WTC11 (cell line): ENCODE results near the gene TFCP2. TPM values are rescaled to one million over a fixed set of nuclear protein-coding genes. Genes with fewer than 3 reads are reported as not detected.
A peak's percentile ranks its signal among the peaks of the same experiment; 100 is the strongest.
"Not testable (repeated sequence)": the region's sequence is repeated elsewhere in the genome, so short reads cannot be mapped to it uniquely, and the experiment has no call there.

Experiments
- ATAC-seq: fragments of 200-7000 bp; cut with Tn5 transposase; 2 replicates; pipeline ENCODE4 v1.10.0; 2021; ENCODE audit warnings: mild to moderate bottlenecking, moderate library complexity
- CTCF ChIA-PET: fragments of 300-600 bp; sonication (Branson Sonifier 250); formaldehyde crosslinking; loops from one replicate; lab custom pipeline; 2021; ENCODE audit warnings: antibody characterized with exemption; lab: Charles Lee
- POLR2A ChIA-PET: fragments of 350-600 bp; sonication (Branson Sonifier 250); formaldehyde crosslinking; loops from one replicate; lab custom pipeline; 2021; ENCODE audit warnings: antibody characterized with exemption; lab: Charles Lee
- DNase-seq: peaks from one replicate; pipeline ENCODE4 v3.0.0; 2021; ENCODE audit warnings: low spot score
- H3K27ac Mint-ChIP-seq: 2 replicates; pipeline ENCODE4 v1.8.0; 2021; ENCODE audit warnings: mixed read lengths
- H3K27me3 Mint-ChIP-seq: 2 replicates; pipeline ENCODE4 v1.8.0; 2021; ENCODE audit warnings: low read depth, mild to moderate bottlenecking, moderate library complexity, mixed read lengths
- H3K36me3 Mint-ChIP-seq: 2 replicates; pipeline ENCODE4 v1.8.0; 2021; ENCODE audit warnings: mixed read lengths
- H3K4me1 Mint-ChIP-seq: 2 replicates; pipeline ENCODE4 v1.8.0; 2022; ENCODE audit warnings: mixed read lengths
- H3K4me3 Mint-ChIP-seq: 2 replicates; pipeline ENCODE4 v1.8.0; 2021; ENCODE audit warnings: mild to moderate bottlenecking, moderate library complexity, mixed read lengths
- H3K9me3 Mint-ChIP-seq: 2 replicates; pipeline ENCODE4 v1.8.0; 2021; ENCODE audit warnings: mixed read lengths
- ATF1 ChIP-seq: sonication (generic); formaldehyde crosslinking; IDR thresholded peaks from 2 replicates; pipeline ENCODE4 v1.8.1; 2023; ENCODE audit warnings: mild to moderate bottlenecking, moderate library complexity, missing genetic modification reagents
- ATF3 ChIP-seq: sonication (generic); formaldehyde crosslinking; conservative IDR thresholded peaks from 2 replicates; pipeline ENCODE4 v1.8.1; 2022; ENCODE audit warnings: mild to moderate bottlenecking, missing genetic modification reagents
- KAT7 ChIP-seq: sonication (generic); formaldehyde crosslinking; IDR thresholded peaks from 2 replicates; pipeline ENCODE4 v1.8.1; 2023; ENCODE audit warnings: missing genetic modification reagents, mild to moderate bottlenecking, borderline replicate concordance
- SMAD4 ChIP-seq: sonication (generic); formaldehyde crosslinking; IDR thresholded peaks from 2 replicates; pipeline ENCODE4 v1.8.0; 2022; ENCODE audit warnings: mild to moderate bottlenecking, missing genetic modification reagents
- ZNF263 ChIP-seq: sonication (generic); formaldehyde crosslinking; IDR thresholded peaks from 2 replicates; pipeline ENCODE4 v1.8.1; 2022; ENCODE audit warnings: low read depth, mild to moderate bottlenecking, moderate library complexity, missing genetic modification reagents
- ZNF532 ChIP-seq: fragments of 250-450 bp; sonication (Bioruptor Pico); IDR thresholded peaks from 2 replicates; pipeline ENCODE4 v1.9.0; 2021; ENCODE audit warnings: mild to moderate bottlenecking, borderline replicate concordance
- total RNA-seq: library from RNA; stranded (reverse); gene quantifications from 3 replicates; pipeline ENCODE4 v1.2.3, GENCODE V29; 2021
- TF ChIP-seq, protein P1 (sequence below): sonication (generic); formaldehyde crosslinking; IDR thresholded peaks from 2 replicates; pipeline ENCODE4 v1.8.0; 2023; ENCODE audit warnings: mild to moderate bottlenecking, missing genetic modification reagents
- TF ChIP-seq, protein P2 (sequence below): fragments of 250-450 bp; sonication (Bioruptor Pico); conservative IDR thresholded peaks from 2 replicates; pipeline ENCODE4 v1.9.0; 2021; ENCODE audit warnings: mild to moderate bottlenecking
- TF ChIP-seq, protein P3 (sequence below): sonication (generic); formaldehyde crosslinking; IDR thresholded peaks from 2 replicates; pipeline ENCODE4 v1.8.1; 2022; ENCODE audit warnings: mild to moderate bottlenecking, moderate library complexity, missing genetic modification reagents
- TF ChIP-seq, protein P4 (sequence below): fragments of 250-450 bp; sonication (Bioruptor Pico); IDR thresholded peaks from 2 replicates; pipeline ENCODE4 v1.9.0; 2021; ENCODE audit warnings: mild to moderate bottlenecking
- TF ChIP-seq, protein P5 (sequence below): fragments of 250-450 bp; sonication (Bioruptor Pico); IDR thresholded peaks from 2 replicates; pipeline ENCODE4 v1.9.0; 2021; ENCODE audit warnings: mild to moderate bottlenecking

The TFCP2 gene
- total RNA-seq, 1 experiment from 2014 or later = 35.4 TPM

DNA sequence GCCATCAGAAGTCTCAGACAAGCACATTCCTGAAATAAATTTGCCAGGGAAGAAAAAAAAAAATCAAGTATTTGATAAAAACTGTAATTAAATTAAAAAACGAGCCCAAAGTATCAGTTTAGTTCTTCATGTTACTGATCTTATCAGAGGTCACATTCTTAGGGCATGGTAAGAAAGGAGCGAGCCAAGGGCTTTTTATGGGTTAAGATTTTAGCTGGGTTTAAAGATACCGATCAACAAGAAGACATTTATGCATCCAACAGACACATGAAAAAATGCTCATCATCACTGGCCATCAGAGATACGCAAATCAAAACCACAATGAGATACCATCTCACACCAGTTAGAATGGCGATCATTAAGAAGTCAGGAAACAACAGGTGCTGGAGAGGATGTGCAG lies 94.6 kb downstream of the TFCP2 start:
- CTCF ChIA-PET, ATAC-seq, H3K27me3 Mint-ChIP-seq, H3K4me3 Mint-ChIP-seq, POLR2A ChIA-PET, DNase-seq, H3K9me3 Mint-ChIP-seq: not testable (repeated sequence)
- H3K27ac Mint-ChIP-seq = 0 out of 2 replicates have a peak overlapping the region, but pooled peaks have one; percentile 37
- peaks cover 11% of the 10 kb centered on the region for H3K36me3 Mint-ChIP-seq
- peaks cover 17% of the 10 kb centered on the region for H3K4me1 Mint-ChIP-seq

- H3K4me1 Mint-ChIP-seq = peaks cover 17% of the 10 kb centered on the region
- CTCF ChIA-PET = no interaction called here
These were observed 95.0 kb downstream of the TFCP2 start for GRCh38 chr12:51077930-51078329.

More at GRCh38 chr12:51077930-51078329, 95.0 kb downstream of the TFCP2 start:
- H3K4me3 Mint-ChIP-seq = no peak overlapping the region
- 0 out of 2 replicates have a peak, but pooled peaks have one; percentile 17 for ATAC-seq
- peaks cover 15% of the 10 kb centered on the region for H3K36me3 Mint-ChIP-seq
- 0 out of 2 replicates have a peak overlapping the region, but pooled peaks have one; percentile 37 for H3K27ac Mint-ChIP-seq
- POLR2A ChIA-PET = no interaction called here
- no peak for DNase-seq
- no peaks in the 10 kb centered on the region for H3K27me3 Mint-ChIP-seq
- no peaks in the 10 kb centered on the region for H3K9me3 Mint-ChIP-seq
- TF ChIP-seq, protein P1, sequence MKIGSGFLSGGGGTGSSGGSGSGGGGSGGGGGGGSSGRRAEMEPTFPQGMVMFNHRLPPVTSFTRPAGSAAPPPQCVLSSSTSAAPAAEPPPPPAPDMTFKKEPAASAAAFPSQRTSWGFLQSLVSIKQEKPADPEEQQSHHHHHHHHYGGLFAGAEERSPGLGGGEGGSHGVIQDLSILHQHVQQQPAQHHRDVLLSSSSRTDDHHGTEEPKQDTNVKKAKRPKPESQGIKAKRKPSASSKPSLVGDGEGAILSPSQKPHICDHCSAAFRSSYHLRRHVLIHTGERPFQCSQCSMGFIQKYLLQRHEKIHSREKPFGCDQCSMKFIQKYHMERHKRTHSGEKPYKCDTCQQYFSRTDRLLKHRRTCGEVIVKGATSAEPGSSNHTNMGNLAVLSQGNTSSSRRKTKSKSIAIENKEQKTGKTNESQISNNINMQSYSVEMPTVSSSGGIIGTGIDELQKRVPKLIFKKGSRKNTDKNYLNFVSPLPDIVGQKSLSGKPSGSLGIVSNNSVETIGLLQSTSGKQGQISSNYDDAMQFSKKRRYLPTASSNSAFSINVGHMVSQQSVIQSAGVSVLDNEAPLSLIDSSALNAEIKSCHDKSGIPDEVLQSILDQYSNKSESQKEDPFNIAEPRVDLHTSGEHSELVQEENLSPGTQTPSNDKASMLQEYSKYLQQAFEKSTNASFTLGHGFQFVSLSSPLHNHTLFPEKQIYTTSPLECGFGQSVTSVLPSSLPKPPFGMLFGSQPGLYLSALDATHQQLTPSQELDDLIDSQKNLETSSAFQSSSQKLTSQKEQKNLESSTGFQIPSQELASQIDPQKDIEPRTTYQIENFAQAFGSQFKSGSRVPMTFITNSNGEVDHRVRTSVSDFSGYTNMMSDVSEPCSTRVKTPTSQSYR = no peak
- no peak for TF ChIP-seq ATF1
- TF ChIP-seq KAT7 (CRISPR knock-in tag) = no peak
- no peak for TF ChIP-seq ZNF263 (CRISPR knock-in tag)
- TF ChIP-seq, protein P2, sequence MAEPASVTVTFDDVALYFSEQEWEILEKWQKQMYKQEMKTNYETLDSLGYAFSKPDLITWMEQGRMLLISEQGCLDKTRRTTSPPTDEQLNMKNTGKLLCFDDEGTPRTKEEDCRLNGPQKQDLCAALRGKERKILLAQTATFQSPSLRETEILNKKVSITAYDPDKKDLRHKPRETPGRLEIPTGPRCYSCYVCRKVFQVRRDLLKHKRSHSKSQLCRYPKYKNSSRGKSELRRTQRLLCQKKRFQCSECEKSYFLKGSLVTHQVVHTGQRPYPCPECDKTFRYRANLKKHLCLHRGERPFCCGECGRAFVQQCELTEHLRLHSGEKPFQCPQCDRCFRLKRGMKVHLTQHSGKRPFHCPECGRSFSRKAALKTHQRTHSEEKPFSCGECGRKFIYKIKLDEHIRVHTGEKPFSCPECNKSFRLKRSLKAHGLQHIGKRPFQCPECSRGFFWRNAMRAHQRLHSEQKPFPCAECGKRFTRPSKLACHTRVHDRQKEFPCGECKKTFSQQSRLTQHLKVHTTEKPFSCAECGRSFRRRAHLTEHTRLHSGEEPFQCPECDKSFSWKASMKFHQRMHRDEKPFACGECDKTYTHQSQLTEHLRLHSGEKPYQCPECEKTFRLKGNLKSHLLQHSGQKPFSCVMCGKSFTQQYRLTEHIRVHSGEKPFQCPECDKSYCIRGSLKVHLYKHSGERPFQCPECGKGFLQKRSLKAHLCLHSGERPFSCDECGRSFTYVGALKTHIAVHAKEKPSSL (CRISPR knock-in tag) = no peak
- TF ChIP-seq ATF3 (CRISPR knock-in tag) = no peak
- TF ChIP-seq SMAD4 (CRISPR knock-in tag) = no peak
- TF ChIP-seq, protein P3, sequence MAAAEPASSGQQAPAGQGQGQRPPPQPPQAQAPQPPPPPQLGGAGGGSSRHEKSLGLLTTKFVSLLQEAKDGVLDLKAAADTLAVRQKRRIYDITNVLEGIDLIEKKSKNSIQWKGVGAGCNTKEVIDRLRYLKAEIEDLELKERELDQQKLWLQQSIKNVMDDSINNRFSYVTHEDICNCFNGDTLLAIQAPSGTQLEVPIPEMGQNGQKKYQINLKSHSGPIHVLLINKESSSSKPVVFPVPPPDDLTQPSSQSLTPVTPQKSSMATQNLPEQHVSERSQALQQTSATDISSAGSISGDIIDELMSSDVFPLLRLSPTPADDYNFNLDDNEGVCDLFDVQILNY (CRISPR knock-in tag) = no peak
- TF ChIP-seq, protein P4, sequence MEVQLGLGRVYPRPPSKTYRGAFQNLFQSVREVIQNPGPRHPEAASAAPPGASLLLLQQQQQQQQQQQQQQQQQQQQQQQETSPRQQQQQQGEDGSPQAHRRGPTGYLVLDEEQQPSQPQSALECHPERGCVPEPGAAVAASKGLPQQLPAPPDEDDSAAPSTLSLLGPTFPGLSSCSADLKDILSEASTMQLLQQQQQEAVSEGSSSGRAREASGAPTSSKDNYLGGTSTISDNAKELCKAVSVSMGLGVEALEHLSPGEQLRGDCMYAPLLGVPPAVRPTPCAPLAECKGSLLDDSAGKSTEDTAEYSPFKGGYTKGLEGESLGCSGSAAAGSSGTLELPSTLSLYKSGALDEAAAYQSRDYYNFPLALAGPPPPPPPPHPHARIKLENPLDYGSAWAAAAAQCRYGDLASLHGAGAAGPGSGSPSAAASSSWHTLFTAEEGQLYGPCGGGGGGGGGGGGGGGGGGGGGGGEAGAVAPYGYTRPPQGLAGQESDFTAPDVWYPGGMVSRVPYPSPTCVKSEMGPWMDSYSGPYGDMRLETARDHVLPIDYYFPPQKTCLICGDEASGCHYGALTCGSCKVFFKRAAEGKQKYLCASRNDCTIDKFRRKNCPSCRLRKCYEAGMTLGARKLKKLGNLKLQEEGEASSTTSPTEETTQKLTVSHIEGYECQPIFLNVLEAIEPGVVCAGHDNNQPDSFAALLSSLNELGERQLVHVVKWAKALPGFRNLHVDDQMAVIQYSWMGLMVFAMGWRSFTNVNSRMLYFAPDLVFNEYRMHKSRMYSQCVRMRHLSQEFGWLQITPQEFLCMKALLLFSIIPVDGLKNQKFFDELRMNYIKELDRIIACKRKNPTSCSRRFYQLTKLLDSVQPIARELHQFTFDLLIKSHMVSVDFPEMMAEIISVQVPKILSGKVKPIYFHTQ (CRISPR knock-in tag) = no peak
- TF ChIP-seq, protein P5, sequence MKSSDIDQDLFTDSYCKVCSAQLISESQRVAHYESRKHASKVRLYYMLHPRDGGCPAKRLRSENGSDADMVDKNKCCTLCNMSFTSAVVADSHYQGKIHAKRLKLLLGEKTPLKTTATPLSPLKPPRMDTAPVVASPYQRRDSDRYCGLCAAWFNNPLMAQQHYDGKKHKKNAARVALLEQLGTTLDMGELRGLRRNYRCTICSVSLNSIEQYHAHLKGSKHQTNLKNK (CRISPR knock-in tag) = no peak
- no peak for TF ChIP-seq ZNF532 (CRISPR knock-in tag)
- TF ChIP-seq, all 79 proteins: peak for 0
